HCT116 (cell line): ENCODE data around the gene BRAP. TPM values are rescaled to one million over a fixed set of nuclear protein-coding genes. Genes with fewer than 3 reads are reported as not detected.

Experiments used
- ATAC-seq: fragments of 200-7000 bp; cut with Tn5 transposase; 2 replicates; pipeline ENCODE4 v1.9.1; 2020; ENCODE audit warnings: mild to moderate bottlenecking, moderate library complexity
- BruUV-seq: library from RNA; stranded (reverse); fragments of 400-500 nt; replicated peaks from 2 replicates; lab custom pipeline; 2021; lab: Mats Ljungman, UMichigan
- CTCF ChIA-PET: fragments of 300-600 bp; sonication (Branson Sonifier 250); formaldehyde crosslinking; loops from one replicate; lab custom pipeline; 2021; ENCODE audit warnings: antibody characterized with exemption; lab: Charles Lee
- POLR2A ChIA-PET: fragments of 300-600, 350-600 bp; sonication (Branson Sonifier 250); formaldehyde crosslinking; loops from one replicate; lab custom pipeline; 2021; ENCODE audit warnings: antibody characterized with exemption; lab: Charles Lee
- RAD21 ChIA-PET, 2 experiments: fragments of 300-600 bp; sonication (Branson Sonifier 250); formaldehyde crosslinking; loops; one replicate each; lab custom pipeline; 2023; ENCODE audit warnings: low total read pairs in 2 of 2; ENCODE audit not compliant: uncharacterized antibody in 2 of 2, unreplicated experiment in 2 of 2, low non-redundant PET in 1 of 2; lab: Charles Lee
- DNase-seq: peaks from one replicate; pipeline ENCODE4 v3.0.0-alpha.2; 2010; ENCODE audit warnings: low read depth, low spot score
- H2AFZ ChIP-seq: fragments of 200-600 bp; shearing (Covaris generic), sonication (generic); 2 replicates; pipeline ENCODE4 v1.6.1; 2017; ENCODE audit warnings: low read depth, mixed run types, mixed read lengths, antibody characterized with exemption, low read length; ENCODE audit not compliant: poor library complexity, severe bottlenecking
- H3K27ac ChIP-seq: 2 replicates; pipeline ENCODE4 v1.5.1; 2012; ENCODE audit warnings: low read depth, low read length
- H3K27me3 ChIP-seq: fragments of 200-600 bp; sonication (generic); 2 replicates; pipeline ENCODE4 v1.6.1; 2016; ENCODE audit warnings: mixed run types, low read length, mixed read lengths; ENCODE audit not compliant: insufficient read depth
- H3K36me3 ChIP-seq, 2 experiments: fragments of 200-500 bp in 1 of 2; fragments of 200-600 bp in 1 of 2; sonication (Bioruptor generic) in 1 of 2; sonication (generic) in 1 of 2; 2 replicates each; pipeline versions ENCODE4 v1.5.1 to v1.6.1; 2014 to 2016; ENCODE audit warnings: low read length in 2 of 2, inconsistent platforms in 1 of 2, mixed read lengths in 1 of 2, mixed run types in 1 of 2; ENCODE audit not compliant: insufficient read depth in 2 of 2, control insufficient read depth in 1 of 2
- H3K4me1 ChIP-seq, 2 experiments: fragments of 200-600 bp in 1 of 2; sonication (generic) in 1 of 2; 2 replicates each; pipeline versions ENCODE4 v1.5.1 to v1.6.1; 2012 to 2017; ENCODE audit warnings: low read length in 2 of 2, inconsistent platforms in 1 of 2, mild to moderate bottlenecking in 1 of 2, mixed read lengths in 1 of 2, mixed run types in 1 of 2, moderate library complexity in 1 of 2; ENCODE audit not compliant: insufficient read depth in 2 of 2, control insufficient read depth in 1 of 2
- H3K4me2 ChIP-seq: fragments of 200-600 bp; sonication (generic); 2 replicates; pipeline ENCODE4 v1.6.1; 2017; ENCODE audit warnings: mixed run types, low read length, mixed read lengths
- H3K4me3 ChIP-seq, 2 experiments: fragments of 200-600 bp in 1 of 2; sonication (generic) in 1 of 2; replicated peaks in 1 of 2; 2 replicates each; pipeline ENCODE4 v1.5.1; 2011 to 2016; ENCODE audit warnings: low read length in 2 of 2, control low read depth in 1 of 2, low read depth in 1 of 2, mild to moderate bottlenecking in 1 of 2, mixed read lengths in 1 of 2, mixed run types in 1 of 2
- H3K79me2 ChIP-seq: fragments of 200-600 bp; sonication (generic); 2 replicates; pipeline ENCODE4 v1.6.1; 2017; ENCODE audit warnings: mild to moderate bottlenecking, mixed run types, low read length, moderate library complexity, mixed read lengths; ENCODE audit not compliant: insufficient read depth
- H3K9ac ChIP-seq: fragments of 200-600 bp; sonication (generic); 2 replicates; pipeline ENCODE4 v1.6.1; 2016; ENCODE audit warnings: low read length, mixed read lengths
- H3K9me2 ChIP-seq: fragments of 200-600 bp; sonication (generic), shearing (Covaris generic); 2 replicates; pipeline ENCODE4 v1.6.1; 2017; ENCODE audit warnings: mixed run types, mild to moderate bottlenecking, moderate library complexity; ENCODE audit not compliant: insufficient read depth
- H3K9me3 ChIP-seq, 2 experiments: fragments of 200-500 bp in 1 of 2; fragments of 200-600 bp in 1 of 2; sonication (Bioruptor generic) in 1 of 2; sonication (generic) in 1 of 2; 2 replicates each; pipeline ENCODE4 v1.6.1; 2014 to 2017; ENCODE audit warnings: low read length in 2 of 2, mixed read lengths in 2 of 2, inconsistent platforms in 1 of 2, low read depth in 1 of 2, mild to moderate bottlenecking in 1 of 2, mixed run types in 1 of 2, moderate library complexity in 1 of 2; ENCODE audit not compliant: control insufficient read depth in 1 of 2, insufficient read depth in 1 of 2
- H4K20me1 ChIP-seq: fragments of 200-600 bp; sonication (generic), shearing (Covaris generic); 2 replicates; pipeline ENCODE4 v1.6.1; 2017; ENCODE audit warnings: mixed run types, mild to moderate bottlenecking, moderate library complexity; ENCODE audit not compliant: insufficient read depth
- ATF3 ChIP-seq: IDR thresholded peaks from 2 replicates; pipeline ENCODE4 v1.6.1; 2012
- CEBPB ChIP-seq: IDR thresholded peaks from 2 replicates; pipeline ENCODE4 v1.6.1; 2012; ENCODE audit warnings: low read depth
- EGR1 ChIP-seq: IDR thresholded peaks from 2 replicates; pipeline ENCODE4 v1.6.1; 2012; ENCODE audit warnings: low read depth
- EZH2 ChIP-seq: fragments of 200-600 bp; sonication (generic); IDR thresholded peaks from 2 replicates; pipeline ENCODE4 v1.6.1; 2017; ENCODE audit warnings: antibody characterized with exemption, mixed run types
- FOSL1 ChIP-seq: IDR thresholded peaks from 2 replicates; pipeline ENCODE4 v1.6.1; 2012; ENCODE audit warnings: low read depth
- MAX ChIP-seq: IDR thresholded peaks from 2 replicates; pipeline ENCODE4 v1.6.1; 2012
- POLR2AphosphoS5 ChIP-seq: IDR thresholded peaks from 2 replicates; pipeline ENCODE4 v1.6.1; 2011; ENCODE audit warnings: mild to moderate bottlenecking, low read depth, low read length, moderate library complexity
- REST ChIP-seq: IDR thresholded peaks from 2 replicates; pipeline ENCODE4 v1.6.1; 2012; ENCODE audit warnings: low read depth
- SIN3A ChIP-seq: IDR thresholded peaks from 2 replicates; pipeline ENCODE4 v1.6.1; 2012; ENCODE audit warnings: low read depth
- SP1 ChIP-seq: IDR thresholded peaks from 2 replicates; pipeline ENCODE4 v1.6.1; 2012; ENCODE audit warnings: low read depth
- TCF7L2 ChIP-seq: IDR thresholded peaks from 2 replicates; pipeline ENCODE4 v1.7.0; 2011; ENCODE audit warnings: borderline replicate concordance, inconsistent platforms; ENCODE audit not compliant: insufficient read depth, insufficient read length; ENCODE audit errors: extremely low read depth
- YY1 ChIP-seq: IDR thresholded peaks from 2 replicates; pipeline ENCODE4 v1.6.1; 2011; ENCODE audit warnings: low read length, low read depth, moderate library complexity, mild to moderate bottlenecking; ENCODE audit not compliant: insufficient replicate concordance; ENCODE audit errors: extremely low read depth
- ZFX ChIP-seq: fragments of 450-650 bp; IDR thresholded peaks from 2 replicates; pipeline ENCODE4 v1.6.1; 2017
- ZNF274 ChIP-seq: fragments of 200-500 bp; sonication (Bioruptor generic); IDR thresholded peaks from 2 replicates; pipeline ENCODE4 v1.6.1; 2014; ENCODE audit warnings: mild to moderate bottlenecking, low read depth, low read length, inconsistent platforms
- intact Hi-C: fragments of 100-400 bp; cut with micrococcal nuclease; formaldehyde crosslinking; loops from 2 replicates; pipeline ENCODE4 v1.10.0; 2022
- total RNA-seq: library from RNA; stranded (reverse); gene quantifications from one replicate; pipeline ENCODE4 v1.2.1, GENCODE V29; 2021; ENCODE audit not compliant: unreplicated experiment

Gene BRAP
- total RNA-seq, 1 experiment from 2014 or later, result 16.7 TPM

GRCh38 chr12:111699962-111700361 is 14.2 kb upstream of the BRAP start:
- ATAC-seq, result no peak
- Histone ChIP-seq H3K4me3 (no peak overlapping the region), H3K27me3 (no peaks in the 10 kb centered on the region), H3K27ac (no peak overlapping the region), H3K4me2 (no peak overlapping the region), H3K9me2 (no peaks in the 10 kb centered on the region), H3K79me2 (no peaks in the 10 kb centered on the region), H3K36me3 (peaks cover 7 to 9% of the 10 kb centered on the region in 2 experiments; a peak in 2 of 4 replicates), H3K4me1 (no peaks in the 10 kb centered on the region), H3K9ac (no peak overlapping the region), H4K20me1 (no peaks in the 10 kb centered on the region), H3K9me3 (no peaks in the 10 kb centered on the region), H2AFZ (no peak overlapping the region)
- RAD21 ChIA-PET, result no interaction called here
- POLR2A ChIA-PET, result no interaction called here
- TF ChIP-seq ATF3 (no peak), TCF7L2 (no peak), YY1 (no peak), FOSL1 (no peak), EGR1 (no peak), EZH2 (no peak), ZFX (no peak), MAX (no peak), SP1 (no peak)
- CTCF ChIA-PET, result no interaction called here
- DNase-seq, result no peak
- intact Hi-C loops, result no loop called here
- no TSS peak for BruUV-seq

- ChIA-PET CTCF (no interaction called here), POLR2A (no interaction called here), RAD21 (no interaction called here)
- Histone ChIP-seq H3K4me3 (no peak overlapping the region), H3K9ac (no peak overlapping the region), H3K9me2 (no peaks in the 10 kb centered on the region), H3K9me3 (no peaks in the 10 kb centered on the region), H3K27ac (no peak overlapping the region), H4K20me1 (no peaks in the 10 kb centered on the region), H3K27me3 (no peaks in the 10 kb centered on the region), H2AFZ (no peak overlapping the region), H3K79me2 (peaks cover 3% of the 10 kb centered on the region; the same call in 1 of the 2 replicates), H3K36me3 (peaks cover 5 to 12% of the 10 kb centered on the region in 2 experiments; a peak in 3 of 4 replicates), H3K4me1 (no peaks in the 10 kb centered on the region), H3K4me2 (no peak overlapping the region)
- intact Hi-C loops, result no loop called here
- BruUV-seq, result no TSS peak
- no peak for DNase-seq
- ATAC-seq, result no peak
- TF ChIP-seq REST (no peak), ZNF274 (no peak), ATF3 (no peak), MAX (no peak), SIN3A (no peak), SP1 (no peak), ZFX (no peak), POLR2AphosphoS5 (no peak), CEBPB (no peak), EGR1 (no peak), EZH2 (no peak)
Observed at GRCh38 chr12:111693818-111694217, 8.1 kb upstream of the BRAP start.
